ENCODE data around the gene GPR157.
A peak's percentile ranks its signal among the peaks of the same experiment; 100 is the strongest.

Gene GPR157

GRCh38 chr1:9112961-9113880 lies 15.7 kb downstream of the GPR157 start:
- peak overlapping the region; percentile 60 for H3K27ac ChIP-seq
- ChIA-PET POLR2A (ENCODE audit: low non-redundant PET) (no interaction called here), CTCF (interaction anchor here (0.6 to 0.7 kb wide), 2 partner anchors 12 to 87 kb away, joined by 3 to 5 read pairs; no protein-coding TSS in a partner anchor)
- DNase-seq (ENCODE audit: low spot score): no peak
- no peak for TF ChIP-seq CTCF (conservative IDR thresholded peaks at IDR 0.05; ENCODE audit: low read depth)

GRCh38 chr1:9111957-9112356 lies 16.9 kb downstream of the GPR157 start:
- peak overlapping the region; percentile 60 for H3K27ac ChIP-seq
- no peak for DNase-seq (ENCODE audit: low spot score)
- no peak for TF ChIP-seq CTCF (conservative IDR thresholded peaks at IDR 0.05; ENCODE audit: low read depth)
- ChIA-PET CTCF (interaction anchor here (1.8 kb wide), 1 partner anchor 85 kb away, joined by 22 read pairs; no protein-coding TSS in a partner anchor), POLR2A (ENCODE audit: low non-redundant PET) (no interaction called here)

- peak overlapping the region; percentile 69 for H3K27ac ChIP-seq
- ChIA-PET POLR2A (ENCODE audit: low non-redundant PET) (no interaction called here), CTCF (interaction anchor here (0.6 to 1.8 kb wide), 15 partner anchors 10 to 133 kb away, joined by 3 to 22 read pairs (median 3); no protein-coding TSS in a partner anchor)
- TF ChIP-seq CTCF (conservative IDR thresholded peaks at IDR 0.05; ENCODE audit: low read depth): no peak
- no peak for DNase-seq (ENCODE audit: low spot score)
These were observed 17.6 kb downstream of the GPR157 start for GRCh38 chr1:9111357-9111691.

GRCh38 chr1:9110669-9111356 lies 18.1 kb downstream of the GPR157 start:
- DNase-seq (ENCODE audit: low spot score): peak; percentile 92
- CTCF ChIA-PET: interaction anchor here (0.5 to 1.8 kb wide), 25 partner anchors 9 to 211 kb away, joined by 3 to 22 read pairs (median 4); partner anchors contain the start of gene GPR157
- TF ChIP-seq CTCF (conservative IDR thresholded peaks at IDR 0.05; ENCODE audit: low read depth): peak; percentile 89
- POLR2A ChIA-PET (ENCODE audit: low non-redundant PET): no interaction called here
- peak overlapping the region; percentile 69 for H3K27ac ChIP-seq

GRCh38 chr1:9108056-9108665 lies 20.7 kb downstream of the GPR157 start:
- no peak for TF ChIP-seq CTCF (conservative IDR thresholded peaks at IDR 0.05; ENCODE audit: low read depth)
- no peak for DNase-seq (ENCODE audit: low spot score)
- ChIA-PET CTCF (interaction anchor here (0.6 to 0.8 kb wide), 3 partner anchors 50 to 310 kb away, joined by 3 to 4 read pairs (median 4); no protein-coding TSS in a partner anchor), POLR2A (ENCODE audit: low non-redundant PET) (no interaction called here)
- H3K27ac ChIP-seq: no peak overlapping the region

GRCh38 chr1:9107136-9107535 lies 21.8 kb downstream of the GPR157 start:
- ChIA-PET CTCF (interaction anchor here (0.5 to 0.6 kb wide), 2 partner anchors 90 to 106 kb away, joined by 4 to 6 read pairs; no protein-coding TSS in a partner anchor), POLR2A (ENCODE audit: low non-redundant PET) (no interaction called here)
- no peak for TF ChIP-seq CTCF (conservative IDR thresholded peaks at IDR 0.05; ENCODE audit: low read depth)
- DNase-seq (ENCODE audit: low spot score): no peak
- no peak overlapping the region for H3K27ac ChIP-seq
